ENCODE data around the gene DDX1. TPM values are rescaled to one million over a fixed set of nuclear protein-coding genes. Genes with fewer than 3 reads are reported as not detected.

DDX1 gene
- total and polyA plus RNA-seq, 4 experiments from 2014 or later = 53.3 to 61.7 (median 57.1) TPM

- H3K36me3 ChIP-seq (ENCODE audit: insufficient read depth, low read length) = peaks cover 34% of the 10 kb centered on the region
- DNase-seq = no peak
- Mint-ChIP-seq H3K4me3 (no peak overlapping the region), H3K36me3 (peaks cover 42 to 83% of the 10 kb centered on the region in 2 donors), H3K9me3 (peaks cover 0 to 2% (median 0%) of the 10 kb centered on the region in 8 donors), H3K27me3 (no peaks in the 10 kb centered on the region), H3K4me1 (peaks cover 0 to 2% (median under 1%) of the 10 kb centered on the region in 4 donors), H3K27ac (no peak overlapping the region)
- POLR2A ChIA-PET (ENCODE audit: partially characterized antibody) = no interaction called here
- CTCF ChIA-PET (ENCODE audit: partially characterized antibody) = no interaction called here
- no peak overlapping the region for H3K27ac ChIP-seq (ENCODE audit: low read depth, low read length)
- H3K4me1 ChIP-seq (ENCODE audit: insufficient read depth, low read length) = no peaks in the 10 kb centered on the region
- no peaks in the 10 kb centered on the region for H3K27me3 ChIP-seq (ENCODE audit: insufficient read depth, low read length)
- H3K9me3 ChIP-seq (ENCODE audit: control insufficient read depth in 1 of 2, low read length in 2 of 2) = no peaks in the 10 kb centered on the region
- H3K4me3 ChIP-seq (ENCODE audit: low read length in 2 of 2) = no peak overlapping the region
- intact Hi-C loops (cut with micrococcal nuclease) = no loop called here
Observed at GRCh38 chr2:15624903-15625302, 33.2 kb downstream of the DDX1 start.

- Mint-ChIP-seq H3K27ac (peak overlapping the region in 3 of 7 donors; percentile 8 to 55 (median 14)), H3K9me3 (peaks cover 0 to 2% (median 0%) of the 10 kb centered on the region in 8 donors), H3K36me3 (peaks cover 44 to 84% of the 10 kb centered on the region in 2 donors), H3K4me1 (peaks cover 0 to 2% (median under 1%) of the 10 kb centered on the region in 4 donors), H3K4me3 (no peak overlapping the region), H3K27me3 (no peaks in the 10 kb centered on the region)
- Histone ChIP-seq H3K4me3 (ENCODE audit: low read length in 2 of 2) (no peak overlapping the region), H3K27me3 (ENCODE audit: insufficient read depth, low read length) (no peaks in the 10 kb centered on the region), H3K4me1 (ENCODE audit: insufficient read depth, low read length) (no peaks in the 10 kb centered on the region), H3K27ac (ENCODE audit: low read depth, low read length) (no peak overlapping the region), H3K36me3 (ENCODE audit: insufficient read depth, low read length) (peaks cover 37% of the 10 kb centered on the region), H3K9me3 (ENCODE audit: control insufficient read depth in 1 of 2, low read length in 2 of 2) (no peaks in the 10 kb centered on the region)
- POLR2A ChIA-PET (ENCODE audit: partially characterized antibody) = no interaction called here
- CTCF ChIA-PET (ENCODE audit: partially characterized antibody) = no interaction called here
- DNase-seq = no peak
- intact Hi-C loops (cut with micrococcal nuclease) = no loop called here
Observed at GRCh38 chr2:15625344-15626036, 33.8 kb downstream of the DDX1 start.

DNA sequence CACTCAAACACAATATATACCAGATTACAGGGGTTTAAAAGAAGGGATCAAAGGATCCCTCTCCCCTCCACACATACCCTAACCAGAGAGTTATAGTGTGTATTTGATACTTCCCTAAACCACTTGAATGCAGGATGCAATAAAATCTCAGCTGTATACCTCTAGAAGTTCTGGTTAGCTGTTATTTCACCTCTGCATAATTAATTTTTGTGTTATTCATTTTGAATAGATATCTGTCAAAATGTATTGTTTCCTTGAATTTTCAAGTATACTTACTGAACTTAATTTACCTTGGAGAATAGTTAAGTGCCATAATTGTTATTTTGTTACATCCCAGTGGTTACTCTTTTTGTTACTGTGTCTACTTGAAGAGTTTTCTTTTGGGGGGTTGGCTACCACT lies 34.5 kb downstream of the DDX1 start:
- Histone ChIP-seq H3K4me3 (ENCODE audit: low read length in 2 of 2) (no peak overlapping the region), H3K27me3 (ENCODE audit: insufficient read depth, low read length) (no peaks in the 10 kb centered on the region), H3K27ac (ENCODE audit: low read depth, low read length) (no peak overlapping the region), H3K9me3 (ENCODE audit: control insufficient read depth in 1 of 2, low read length in 2 of 2) (no peaks in the 10 kb centered on the region), H3K36me3 (ENCODE audit: insufficient read depth, low read length) (peaks cover 39% of the 10 kb centered on the region), H3K4me1 (ENCODE audit: insufficient read depth, low read length) (no peaks in the 10 kb centered on the region)
- no peak overlapping the region for H3K4me3 Mint-ChIP-seq
- no peak for DNase-seq
- no peaks in the 10 kb centered on the region for H3K27me3 Mint-ChIP-seq
- CTCF ChIA-PET (ENCODE audit: partially characterized antibody) = interaction anchor here (1.0 kb wide), 1 partner anchor 12 kb away, joined by 3 read pairs; no protein-coding TSS in a partner anchor
- H3K27ac Mint-ChIP-seq = peak overlapping the region in 5 of 7 donors; percentile 8 to 55 (median 47)
- peaks cover 0 to 2% (median 0%) of the 10 kb centered on the region in 8 donors for H3K9me3 Mint-ChIP-seq
- POLR2A ChIA-PET (ENCODE audit: partially characterized antibody) = no interaction called here
- peaks cover 47 to 82% of the 10 kb centered on the region in 2 donors for H3K36me3 Mint-ChIP-seq
- peaks cover 0 to 2% (median under 1%) of the 10 kb centered on the region in 4 donors for H3K4me1 Mint-ChIP-seq
- intact Hi-C loops (cut with micrococcal nuclease) = no loop called here

DNA sequence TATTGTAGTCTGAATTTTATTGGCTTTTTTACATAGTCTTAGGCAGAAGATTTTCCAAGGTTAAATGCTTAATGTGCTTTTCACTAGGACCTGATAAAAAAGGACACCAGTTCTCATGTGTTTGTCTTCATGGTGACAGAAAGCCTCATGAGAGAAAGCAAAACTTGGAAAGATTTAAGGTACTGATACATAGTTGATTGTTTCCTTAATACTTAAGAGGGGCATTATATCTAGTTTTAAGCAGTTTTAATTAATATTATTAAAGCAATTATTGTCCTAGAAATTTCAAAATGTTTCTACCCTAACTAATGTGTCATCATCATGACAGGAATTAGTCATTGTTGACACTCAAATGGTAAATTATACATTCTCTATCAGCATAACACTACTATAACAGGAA lies 35.3 kb downstream of the DDX1 start:
- H3K27ac Mint-ChIP-seq = peak overlapping the region in 1 of 7 donors; percentile 31

DNA sequence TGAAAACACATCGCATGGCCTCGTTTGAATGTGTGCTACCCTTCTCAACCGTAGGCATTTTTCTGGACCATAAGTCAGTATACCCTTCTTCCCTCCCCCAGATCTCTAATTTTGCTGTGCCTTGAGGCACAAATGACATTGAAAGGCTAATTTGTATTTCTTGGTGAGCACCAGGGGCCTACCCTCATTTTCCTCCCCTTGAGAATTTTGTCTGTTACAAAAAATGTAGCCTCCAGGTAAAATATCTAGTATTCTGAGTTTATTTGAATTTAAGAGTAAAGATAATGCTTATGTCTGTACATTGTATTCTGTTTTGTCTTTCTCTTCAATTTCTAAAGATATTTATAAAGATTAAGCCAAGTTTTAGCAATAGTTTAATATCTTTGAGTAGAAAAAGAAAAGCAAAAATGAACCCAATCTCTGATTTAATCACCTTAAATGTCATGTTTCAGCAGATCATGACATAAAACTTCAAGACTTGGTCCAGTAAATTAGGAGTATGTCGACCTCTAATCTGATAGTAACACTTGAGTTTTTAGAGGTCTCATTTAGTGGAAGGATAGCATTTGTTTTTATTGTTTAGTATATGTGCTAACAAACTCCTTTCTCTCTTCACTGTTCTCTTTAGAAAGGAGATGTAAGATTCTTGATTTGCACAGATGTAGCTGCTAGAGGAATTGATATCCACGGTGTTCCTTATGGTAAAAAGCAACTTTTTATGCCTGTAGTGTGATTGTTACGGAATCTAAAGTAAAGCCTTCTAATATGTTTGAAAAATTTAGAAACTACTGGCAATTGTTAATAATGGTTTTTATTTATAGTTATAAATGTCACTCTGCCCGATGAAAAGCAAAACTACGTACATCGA lies 36.4 kb downstream of the DDX1 start:
- no peaks in the 10 kb centered on the region for H3K9me3 ChIP-seq (ENCODE audit: control insufficient read depth in 1 of 2, low read length in 2 of 2)
- peaks cover 0 to 2% (median under 1%) of the 10 kb centered on the region in 4 donors for H3K4me1 Mint-ChIP-seq
- POLR2A ChIA-PET (ENCODE audit: partially characterized antibody) = no interaction called here
- no peak overlapping the region for H3K4me3 ChIP-seq (ENCODE audit: low read length in 2 of 2)
- H3K27me3 Mint-ChIP-seq = no peaks in the 10 kb centered on the region
- no peaks in the 10 kb centered on the region for H3K4me1 ChIP-seq (ENCODE audit: insufficient read depth, low read length)
- no peak overlapping the region for H3K27ac Mint-ChIP-seq
- H3K36me3 ChIP-seq (ENCODE audit: insufficient read depth, low read length) = peaks cover 51% of the 10 kb centered on the region
- H3K27ac ChIP-seq (ENCODE audit: low read depth, low read length) = no peak overlapping the region
- H3K27me3 ChIP-seq (ENCODE audit: insufficient read depth, low read length) = no peaks in the 10 kb centered on the region
- intact Hi-C loops (cut with micrococcal nuclease) = no loop called here
- H3K9me3 Mint-ChIP-seq = peaks cover 0 to 2% (median 0%) of the 10 kb centered on the region in 8 donors
- H3K36me3 Mint-ChIP-seq = peaks cover 50 to 87% of the 10 kb centered on the region in 2 donors
- CTCF ChIA-PET (ENCODE audit: partially characterized antibody) = interaction anchor here (1.1 kb wide), 3 partner anchors 8 to 12 kb away, joined by 3 to 4 read pairs (median 4); no protein-coding TSS in a partner anchor
- DNase-seq = no peak
- H3K4me3 Mint-ChIP-seq = no peak overlapping the region

More for the DNA sequence above, 35.3 kb downstream of the DDX1 start:
- Mint-ChIP-seq H3K4me1 (peaks cover 0 to 2% (median under 1%) of the 10 kb centered on the region in 4 donors), H3K4me3 (no peak overlapping the region), H3K9me3 (peaks cover 0 to 2% (median 0%) of the 10 kb centered on the region in 8 donors), H3K36me3 (peaks cover 55 to 85% of the 10 kb centered on the region in 2 donors), H3K27me3 (no peaks in the 10 kb centered on the region)
- Histone ChIP-seq H3K27ac (ENCODE audit: low read depth, low read length) (no peak overlapping the region), H3K4me1 (ENCODE audit: insufficient read depth, low read length) (no peaks in the 10 kb centered on the region), H3K9me3 (ENCODE audit: control insufficient read depth in 1 of 2, low read length in 2 of 2) (no peaks in the 10 kb centered on the region), H3K27me3 (ENCODE audit: insufficient read depth, low read length) (no peaks in the 10 kb centered on the region), H3K36me3 (ENCODE audit: insufficient read depth, low read length) (peaks cover 42% of the 10 kb centered on the region), H3K4me3 (ENCODE audit: low read length in 2 of 2) (no peak overlapping the region)
- POLR2A ChIA-PET (ENCODE audit: partially characterized antibody) = no interaction called here
- intact Hi-C loops (cut with micrococcal nuclease) = no loop called here
- DNase-seq = no peak
- CTCF ChIA-PET (ENCODE audit: partially characterized antibody) = interaction anchor here (1.0 kb wide), 1 partner anchor 13 kb away, joined by 3 read pairs; no protein-coding TSS in a partner anchor

- Histone ChIP-seq H3K27me3 (ENCODE audit: insufficient read depth, low read length) (no peaks in the 10 kb centered on the region), H3K27ac (ENCODE audit: low read depth, low read length) (no peak overlapping the region), H3K4me3 (ENCODE audit: low read length in 2 of 2) (no peak overlapping the region), H3K36me3 (ENCODE audit: insufficient read depth, low read length) (peaks cover 48% of the 10 kb centered on the region), H3K9me3 (ENCODE audit: control insufficient read depth in 1 of 2, low read length in 2 of 2) (no peaks in the 10 kb centered on the region), H3K4me1 (ENCODE audit: insufficient read depth, low read length) (no peaks in the 10 kb centered on the region)
- H3K27me3 Mint-ChIP-seq = no peaks in the 10 kb centered on the region
- H3K9me3 Mint-ChIP-seq = no peaks in the 10 kb centered on the region
- POLR2A ChIA-PET (ENCODE audit: partially characterized antibody) = no interaction called here
- CTCF ChIA-PET (ENCODE audit: partially characterized antibody) = interaction anchor here (1.1 kb wide), 3 partner anchors 9 to 11 kb away, joined by 3 to 4 read pairs (median 4); no protein-coding TSS in a partner anchor
- peaks cover 0 to 2% (median under 1%) of the 10 kb centered on the region in 4 donors for H3K4me1 Mint-ChIP-seq
- no peak overlapping the region for H3K4me3 Mint-ChIP-seq
- intact Hi-C loops (cut with micrococcal nuclease) = no loop called here
- no peak for DNase-seq
- H3K36me3 Mint-ChIP-seq = peaks cover 39 to 86% of the 10 kb centered on the region in 2 donors
- H3K27ac Mint-ChIP-seq = no peak overlapping the region
Observed at GRCh38 chr2:15628899-15629855, 37.5 kb downstream of the DDX1 start.
